GM21526 (cell line): ENCODE results near the gene BMP5.

Experiments
- ATAC-seq: cut with Tn5 transposase; IDR thresholded peaks from one replicate; pipeline ENCODE4 v1.9.1; 2021; ENCODE audit warnings: moderate library complexity; ENCODE audit not compliant: unreplicated experiment, low FRiP score

BMP5 gene

DNA sequence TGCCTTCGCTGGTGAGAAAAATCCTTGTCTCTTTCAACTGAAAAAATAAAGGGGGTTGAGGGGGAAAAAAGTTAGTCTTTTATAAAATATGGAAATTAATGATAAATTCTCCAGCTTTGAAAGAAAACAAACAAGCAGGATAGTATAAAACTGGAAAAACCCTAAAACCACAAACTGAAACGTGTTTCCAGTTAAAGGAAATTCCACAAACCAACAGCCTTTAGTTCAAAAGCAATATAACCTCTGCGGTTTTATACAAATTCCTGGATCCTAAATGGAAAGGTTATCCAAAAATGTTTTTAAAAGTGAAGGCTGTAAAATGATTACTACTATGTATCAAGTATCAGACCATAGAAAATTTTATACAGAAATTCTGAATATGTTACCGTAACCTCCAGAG is 55.6 kb downstream of the BMP5 start:
- ATAC-seq, result no peak

DNA sequence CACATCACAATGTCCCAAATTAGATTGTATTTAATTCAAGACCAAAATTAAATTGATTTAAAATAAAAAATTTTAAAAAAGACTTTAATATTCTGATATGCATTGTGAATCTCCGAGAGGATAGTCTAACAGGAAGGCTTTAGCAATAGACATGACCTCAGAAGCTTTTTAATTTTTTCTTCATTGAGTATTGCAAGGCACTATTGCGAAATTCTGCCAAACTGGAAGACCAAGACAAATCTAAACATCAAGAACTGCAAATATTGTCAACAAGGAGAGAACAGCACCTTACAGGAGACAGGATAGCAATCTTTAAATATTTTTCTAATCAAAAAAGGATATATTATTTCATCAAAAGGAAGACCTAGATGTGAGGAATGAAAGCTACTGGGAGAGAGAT is 56.9 kb downstream of the BMP5 start:
- ATAC-seq, result no peak

DNA sequence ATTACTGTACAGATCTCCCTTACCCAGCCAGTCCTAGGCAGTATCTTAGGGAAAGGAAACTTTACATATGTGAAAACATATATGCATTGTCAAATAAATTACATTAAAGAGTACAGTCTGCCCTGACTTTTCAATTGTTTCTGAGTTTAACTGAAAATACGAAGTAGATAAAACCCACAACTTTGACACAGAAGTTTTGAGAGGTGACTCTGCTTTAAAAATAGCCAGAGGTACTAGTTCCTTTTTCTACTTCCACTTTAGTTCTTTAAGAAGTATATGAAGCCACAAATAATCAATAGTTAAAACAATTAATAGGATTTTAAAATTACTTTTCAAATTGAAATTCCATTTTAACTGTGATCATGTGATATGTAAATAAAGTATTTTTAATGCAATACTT is 62.9 kb downstream of the BMP5 start:
- ATAC-seq, result no peak

- ATAC-seq, result no peak
Observed at GRCh38 chr6:55811074-55811473, 64.3 kb downstream of the BMP5 start.

- ATAC-seq, result no peak
Observed at GRCh38 chr6:55802259-55802658, 73.1 kb downstream of the BMP5 start.

DNA sequence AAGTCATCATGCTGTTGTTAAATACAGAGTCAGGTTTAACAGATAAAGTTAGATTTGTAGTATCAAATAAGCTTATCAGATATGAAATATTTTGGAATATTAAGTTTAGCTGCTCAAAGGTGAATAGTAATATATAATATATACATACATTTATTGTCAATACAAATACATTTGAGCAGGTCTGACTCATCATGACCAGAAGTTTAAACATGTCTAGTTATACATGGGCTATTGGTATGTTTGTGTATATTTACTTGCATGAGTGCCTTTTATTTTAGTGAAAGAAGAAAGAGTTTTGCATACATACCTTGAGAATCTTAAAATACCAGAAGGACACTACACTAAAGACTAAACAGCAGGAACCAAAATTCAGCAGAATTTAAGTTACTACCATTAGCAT is 76.8 kb downstream of the BMP5 start:
- no peak for ATAC-seq

DNA sequence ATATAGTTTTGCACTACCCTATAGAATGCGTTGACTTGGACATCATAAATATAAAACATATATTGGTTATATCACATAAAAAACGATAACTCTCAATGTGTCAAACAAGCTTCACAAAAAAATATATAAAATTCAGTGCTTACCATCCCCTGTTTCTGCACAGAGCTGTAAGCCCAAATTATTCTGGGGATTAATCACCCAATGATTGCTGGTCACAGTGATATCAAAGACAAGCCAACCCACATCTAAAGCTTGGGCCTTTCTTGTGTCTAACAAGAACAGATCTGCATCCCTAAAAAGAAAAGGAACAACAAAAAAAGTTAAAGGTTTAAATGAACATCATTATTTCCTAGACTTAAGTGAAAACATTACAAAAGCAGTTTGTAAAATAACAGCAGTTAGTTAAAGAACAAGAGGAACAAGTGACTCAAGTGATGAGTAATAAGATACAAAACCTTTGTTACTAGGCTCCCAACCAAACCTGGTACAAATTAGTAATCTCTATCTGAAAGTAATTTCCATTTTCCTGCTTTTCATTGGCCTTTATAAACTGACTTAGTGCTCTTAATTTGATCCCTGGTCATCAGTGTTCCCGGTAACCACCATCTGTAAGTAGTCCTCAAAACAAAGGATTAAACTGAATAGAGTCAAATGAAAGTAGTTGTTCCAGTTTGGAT is 81.1 kb downstream of the BMP5 start:
- no peak for ATAC-seq

DNA sequence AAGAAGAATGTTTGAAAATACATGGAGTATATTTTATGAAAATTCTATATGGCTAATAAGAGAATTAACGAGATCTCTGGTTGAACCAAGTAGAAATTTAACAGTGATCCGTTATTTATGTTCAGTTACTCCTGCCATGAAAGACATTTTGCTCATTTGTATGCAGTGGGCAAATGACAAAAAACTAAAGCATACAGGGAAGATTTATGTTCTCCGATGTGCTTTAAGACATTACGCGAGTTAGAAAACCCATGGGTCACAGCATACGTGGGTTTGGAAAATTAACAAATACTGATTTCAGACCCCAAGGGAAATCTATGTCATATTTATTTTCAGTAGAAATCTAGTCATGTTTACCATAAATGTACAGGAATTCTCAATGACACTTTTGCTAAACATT is 90.1 kb downstream of the BMP5 start:
- no peak for ATAC-seq

DNA sequence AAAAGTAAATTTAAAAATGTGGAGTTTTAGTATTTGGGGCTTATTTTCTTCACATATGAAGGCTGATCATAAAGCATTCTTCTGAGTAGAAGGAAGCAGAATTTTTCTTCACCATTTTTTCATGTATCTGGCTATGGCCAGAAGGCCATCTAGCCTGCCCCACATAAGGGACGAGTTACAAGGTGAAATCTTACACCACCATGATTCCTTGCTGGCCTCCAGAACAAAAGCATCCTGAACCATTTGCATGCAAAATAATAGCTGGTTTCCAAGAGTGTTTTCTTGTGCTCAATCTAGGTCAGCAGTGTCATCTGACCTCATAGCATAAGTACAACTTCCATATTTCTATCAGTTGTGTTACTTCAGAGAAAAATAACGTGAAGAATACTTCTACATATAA is 93.1 kb downstream of the BMP5 start:
- no peak for ATAC-seq

DNA sequence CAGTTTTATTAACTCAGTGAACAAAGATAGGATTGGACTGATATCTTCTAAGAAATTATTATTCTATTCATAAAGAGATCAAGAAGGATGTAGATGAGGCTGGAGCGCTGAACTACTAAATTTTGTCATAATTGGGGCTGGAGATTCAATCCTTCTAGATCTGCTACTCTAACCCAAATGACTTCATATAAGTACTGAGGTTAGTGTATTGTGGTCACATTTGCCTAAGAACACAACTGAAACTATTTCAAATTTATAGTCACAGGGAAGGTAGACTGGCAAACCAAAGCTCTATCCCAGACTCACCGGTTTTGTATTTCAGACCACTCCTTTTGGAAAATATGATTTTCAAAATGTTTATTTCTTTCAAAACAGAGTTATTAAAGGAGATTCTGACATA is 96.7 kb downstream of the BMP5 start:
- no peak for ATAC-seq

- ATAC-seq, result no peak
Observed at GRCh38 chr6:55777469-55777868, 97.9 kb downstream of the BMP5 start.

DNA sequence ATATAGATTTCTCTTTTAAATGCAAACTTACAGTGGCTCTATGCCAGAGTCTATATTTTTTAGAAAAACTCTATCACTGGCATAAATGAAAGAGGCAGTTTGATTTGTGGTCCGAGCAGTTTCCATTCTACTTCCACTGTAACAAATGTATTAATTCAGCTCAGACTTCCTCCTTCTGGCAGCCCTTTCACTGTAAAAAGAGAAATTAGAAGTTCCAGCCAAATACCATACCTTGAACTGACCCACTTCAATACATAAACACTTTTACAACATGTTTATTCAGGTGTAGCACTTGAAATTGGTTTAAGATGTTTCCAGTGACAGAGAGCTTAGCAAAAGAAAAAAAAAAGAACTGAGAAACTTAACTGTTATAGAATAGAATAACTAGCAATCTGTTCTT is 99.3 kb downstream of the BMP5 start:
- ATAC-seq, result no peak

DNA sequence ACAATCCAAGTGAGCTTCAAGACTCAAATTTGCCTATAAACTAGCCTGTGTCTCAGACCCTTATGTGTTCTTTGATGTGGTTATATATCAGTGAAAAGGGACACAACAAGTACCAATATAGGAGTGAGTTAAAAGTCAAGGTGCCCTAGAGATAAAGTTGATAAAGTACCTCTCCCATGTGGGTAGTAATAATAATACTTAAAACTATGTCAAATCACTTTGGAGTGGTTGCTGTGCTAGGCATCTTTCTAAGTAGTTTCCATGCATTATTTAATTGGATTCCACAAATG is 100.4 kb downstream of the BMP5 start:
- no peak for ATAC-seq

DNA sequence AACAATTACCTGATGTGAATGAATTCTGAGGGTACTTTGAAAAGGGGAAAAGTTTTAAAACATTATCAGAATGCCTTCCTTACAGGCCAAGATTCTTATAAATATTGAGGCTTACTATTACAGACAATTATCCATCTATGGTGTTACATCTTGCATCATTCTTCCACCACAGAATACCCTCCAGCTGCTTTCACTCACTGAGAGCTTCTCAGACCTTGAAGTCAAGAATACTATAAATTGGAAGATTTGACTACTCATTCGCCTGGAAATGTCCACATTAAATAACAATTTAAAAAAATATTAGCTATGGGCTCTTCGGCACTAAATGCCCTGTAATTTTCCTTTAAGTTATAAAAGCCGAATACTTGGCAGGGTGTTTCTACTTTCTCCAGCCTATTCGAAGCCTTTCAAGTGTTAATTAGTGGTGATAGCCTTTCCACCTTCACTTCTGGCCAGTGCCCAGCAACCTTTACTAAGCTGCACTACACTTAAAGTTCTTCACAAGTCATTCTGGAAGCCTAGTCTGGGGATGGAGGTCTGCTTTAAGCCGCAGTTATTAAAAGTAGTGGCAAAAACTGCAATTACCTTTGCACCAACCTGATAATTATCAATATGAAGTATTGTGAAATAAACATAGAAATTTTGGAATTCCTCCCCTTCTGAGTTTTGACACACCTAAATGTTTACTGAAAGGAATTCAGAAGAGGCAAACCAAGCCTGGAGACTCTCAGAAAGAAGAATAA is 100.9 kb downstream of the BMP5 start:
- no peak for ATAC-seq

DNA sequence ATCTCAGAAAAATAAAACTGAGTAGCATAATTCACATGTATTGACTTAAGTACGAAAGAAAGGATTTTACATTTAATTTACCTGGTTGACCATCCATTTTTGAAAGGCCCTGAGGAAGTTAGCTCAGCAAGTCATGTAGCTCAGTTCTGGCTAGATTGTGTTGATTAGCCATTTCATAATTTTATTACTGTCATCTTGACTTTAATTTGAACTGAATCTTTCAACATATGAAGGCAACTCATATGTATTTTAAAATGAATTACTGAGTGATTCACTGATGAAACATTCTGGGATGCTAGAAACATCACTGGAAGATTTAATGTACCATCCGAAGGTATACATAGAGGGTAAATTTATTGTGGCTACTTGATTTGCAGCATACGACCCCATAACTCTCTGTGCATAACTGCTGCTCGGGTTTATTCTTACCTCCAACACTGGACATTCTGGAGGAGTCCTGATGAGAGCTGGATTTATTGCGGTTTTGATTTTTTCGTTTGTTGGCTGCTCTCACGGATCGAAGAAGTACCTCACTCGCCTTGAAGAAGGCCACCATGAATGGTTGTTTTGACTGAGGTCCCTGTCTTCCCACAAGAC is 101.7 kb downstream of the BMP5 start:
- no peak for ATAC-seq

GRCh38 chr6:55772730-55773129 is 102.7 kb downstream of the BMP5 start:
- ATAC-seq, result no peak

GRCh38 chr6:55759536-55759935 is 115.9 kb downstream of the BMP5 start:
- ATAC-seq, result no peak

GRCh38 chr6:55758156-55758937 is 117.0 kb downstream of the BMP5 start:
- ATAC-seq, result no peak

- ATAC-seq, result no peak
Observed at GRCh38 chr6:55756531-55757031, 118.8 kb downstream of the BMP5 start.

DNA sequence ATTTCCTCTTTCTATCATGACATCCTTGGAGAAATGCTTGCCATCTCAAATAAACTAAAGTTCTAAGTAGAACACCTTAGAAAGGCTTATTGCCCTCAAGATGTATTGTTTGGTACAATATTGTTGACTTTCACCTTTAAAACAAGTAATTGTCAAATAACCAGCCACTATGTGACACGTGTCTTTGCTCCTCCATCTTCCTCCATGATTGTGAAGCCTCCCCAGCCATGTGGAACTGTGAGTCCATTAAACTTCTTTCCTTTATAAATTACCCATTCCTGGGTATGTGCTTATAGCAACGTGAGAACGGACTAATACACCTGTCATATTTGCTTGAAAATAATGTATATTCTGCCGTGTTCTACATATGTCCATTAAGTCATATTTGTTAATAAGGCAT is 126.5 kb downstream of the BMP5 start:
- no peak for ATAC-seq

DNA sequence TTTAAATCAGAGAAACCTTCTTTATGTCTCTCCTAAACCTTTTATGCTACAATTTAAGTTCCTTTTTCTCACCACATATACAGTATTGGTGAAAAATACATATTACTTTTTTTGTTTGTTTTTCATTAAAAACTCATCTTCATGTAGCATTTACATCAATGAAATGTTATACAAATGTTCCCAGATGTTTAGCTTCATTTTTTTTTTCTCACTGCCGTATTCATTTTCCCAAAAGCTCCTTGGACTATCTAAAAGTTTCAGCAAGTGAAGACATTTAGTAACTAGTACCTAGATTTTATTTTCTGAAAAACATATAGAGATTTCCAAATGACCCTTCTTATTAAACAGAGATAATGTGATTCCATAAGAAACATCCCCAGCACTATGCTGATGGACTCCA is 128.9 kb downstream of the BMP5 start:
- no peak for ATAC-seq
